HCT116 (cell line): ENCODE measurements around the gene PRSS56. TPM values are rescaled to one million over a fixed set of nuclear protein-coding genes. Genes with fewer than 3 reads are reported as not detected.

Experiments used
- ATAC-seq: fragments of 200-7000 bp; cut with Tn5 transposase; 2 replicates; pipeline ENCODE4 v1.9.1; 2020; ENCODE audit warnings: mild to moderate bottlenecking, moderate library complexity
- BruUV-seq: library from RNA; stranded (reverse); fragments of 400-500 nt; replicated peaks from 2 replicates; lab custom pipeline; 2021; lab: Mats Ljungman, UMichigan
- CTCF ChIA-PET: fragments of 300-600 bp; sonication (Branson Sonifier 250); formaldehyde crosslinking; loops from one replicate; lab custom pipeline; 2021; ENCODE audit warnings: antibody characterized with exemption; lab: Charles Lee
- POLR2A ChIA-PET: fragments of 300-600, 350-600 bp; sonication (Branson Sonifier 250); formaldehyde crosslinking; loops from one replicate; lab custom pipeline; 2021; ENCODE audit warnings: antibody characterized with exemption; lab: Charles Lee
- RAD21 ChIA-PET, 2 experiments: fragments of 300-600 bp; sonication (Branson Sonifier 250); formaldehyde crosslinking; loops; one replicate each; lab custom pipeline; 2023; ENCODE audit warnings: low total read pairs in 2 of 2; ENCODE audit not compliant: uncharacterized antibody in 2 of 2, unreplicated experiment in 2 of 2, low non-redundant PET in 1 of 2; lab: Charles Lee
- DNase-seq: peaks from one replicate; pipeline ENCODE4 v3.0.0-alpha.2; 2010; ENCODE audit warnings: low read depth, low spot score
- H2AFZ ChIP-seq: fragments of 200-600 bp; shearing (Covaris generic), sonication (generic); 2 replicates; pipeline ENCODE4 v1.6.1; 2017; ENCODE audit warnings: low read depth, mixed run types, mixed read lengths, antibody characterized with exemption, low read length; ENCODE audit not compliant: poor library complexity, severe bottlenecking
- H3K27ac ChIP-seq: 2 replicates; pipeline ENCODE4 v1.5.1; 2012; ENCODE audit warnings: low read depth, low read length
- H3K27me3 ChIP-seq: fragments of 200-600 bp; sonication (generic); 2 replicates; pipeline ENCODE4 v1.6.1; 2016; ENCODE audit warnings: mixed run types, low read length, mixed read lengths; ENCODE audit not compliant: insufficient read depth
- H3K36me3 ChIP-seq, 2 experiments: fragments of 200-500 bp in 1 of 2; fragments of 200-600 bp in 1 of 2; sonication (Bioruptor generic) in 1 of 2; sonication (generic) in 1 of 2; 2 replicates each; pipeline versions ENCODE4 v1.5.1 to v1.6.1; 2014 to 2016; ENCODE audit warnings: low read length in 2 of 2, inconsistent platforms in 1 of 2, mixed read lengths in 1 of 2, mixed run types in 1 of 2; ENCODE audit not compliant: insufficient read depth in 2 of 2, control insufficient read depth in 1 of 2
- H3K4me1 ChIP-seq, 2 experiments: fragments of 200-600 bp in 1 of 2; sonication (generic) in 1 of 2; 2 replicates each; pipeline versions ENCODE4 v1.5.1 to v1.6.1; 2012 to 2017; ENCODE audit warnings: low read length in 2 of 2, inconsistent platforms in 1 of 2, mild to moderate bottlenecking in 1 of 2, mixed read lengths in 1 of 2, mixed run types in 1 of 2, moderate library complexity in 1 of 2; ENCODE audit not compliant: insufficient read depth in 2 of 2, control insufficient read depth in 1 of 2
- H3K4me2 ChIP-seq: fragments of 200-600 bp; sonication (generic); 2 replicates; pipeline ENCODE4 v1.6.1; 2017; ENCODE audit warnings: mixed run types, low read length, mixed read lengths
- H3K4me3 ChIP-seq, 2 experiments: fragments of 200-600 bp in 1 of 2; sonication (generic) in 1 of 2; replicated peaks in 1 of 2; 2 replicates each; pipeline ENCODE4 v1.5.1; 2011 to 2016; ENCODE audit warnings: low read length in 2 of 2, control low read depth in 1 of 2, low read depth in 1 of 2, mild to moderate bottlenecking in 1 of 2, mixed read lengths in 1 of 2, mixed run types in 1 of 2
- H3K79me2 ChIP-seq: fragments of 200-600 bp; sonication (generic); 2 replicates; pipeline ENCODE4 v1.6.1; 2017; ENCODE audit warnings: mild to moderate bottlenecking, mixed run types, low read length, moderate library complexity, mixed read lengths; ENCODE audit not compliant: insufficient read depth
- H3K9ac ChIP-seq: fragments of 200-600 bp; sonication (generic); 2 replicates; pipeline ENCODE4 v1.6.1; 2016; ENCODE audit warnings: low read length, mixed read lengths
- H3K9me2 ChIP-seq: fragments of 200-600 bp; sonication (generic), shearing (Covaris generic); 2 replicates; pipeline ENCODE4 v1.6.1; 2017; ENCODE audit warnings: mixed run types, mild to moderate bottlenecking, moderate library complexity; ENCODE audit not compliant: insufficient read depth
- H3K9me3 ChIP-seq, 2 experiments: fragments of 200-500 bp in 1 of 2; fragments of 200-600 bp in 1 of 2; sonication (Bioruptor generic) in 1 of 2; sonication (generic) in 1 of 2; 2 replicates each; pipeline ENCODE4 v1.6.1; 2014 to 2017; ENCODE audit warnings: low read length in 2 of 2, mixed read lengths in 2 of 2, inconsistent platforms in 1 of 2, low read depth in 1 of 2, mild to moderate bottlenecking in 1 of 2, mixed run types in 1 of 2, moderate library complexity in 1 of 2; ENCODE audit not compliant: control insufficient read depth in 1 of 2, insufficient read depth in 1 of 2
- H4K20me1 ChIP-seq: fragments of 200-600 bp; sonication (generic), shearing (Covaris generic); 2 replicates; pipeline ENCODE4 v1.6.1; 2017; ENCODE audit warnings: mixed run types, mild to moderate bottlenecking, moderate library complexity; ENCODE audit not compliant: insufficient read depth
- CBX3 ChIP-seq: IDR thresholded peaks from 2 replicates; pipeline ENCODE4 v1.6.1; 2012; ENCODE audit warnings: low read depth
- CEBPB ChIP-seq: IDR thresholded peaks from 2 replicates; pipeline ENCODE4 v1.6.1; 2012; ENCODE audit warnings: low read depth
- EGR1 ChIP-seq: IDR thresholded peaks from 2 replicates; pipeline ENCODE4 v1.6.1; 2012; ENCODE audit warnings: low read depth
- ELF1 ChIP-seq: IDR thresholded peaks from 2 replicates; pipeline ENCODE4 v1.6.1; 2012; ENCODE audit warnings: low read depth, borderline replicate concordance
- JUND ChIP-seq: IDR thresholded peaks from 2 replicates; pipeline ENCODE4 v1.6.1; 2012
- POLR2AphosphoS5 ChIP-seq: IDR thresholded peaks from 2 replicates; pipeline ENCODE4 v1.6.1; 2011; ENCODE audit warnings: mild to moderate bottlenecking, low read depth, low read length, moderate library complexity
- RAD21 ChIP-seq: IDR thresholded peaks from 2 replicates; pipeline ENCODE4 v1.6.1; 2012; ENCODE audit warnings: low read depth, mild to moderate bottlenecking
- SP1 ChIP-seq: IDR thresholded peaks from 2 replicates; pipeline ENCODE4 v1.6.1; 2012; ENCODE audit warnings: low read depth
- TCF7L2 ChIP-seq: IDR thresholded peaks from 2 replicates; pipeline ENCODE4 v1.7.0; 2011; ENCODE audit warnings: borderline replicate concordance, inconsistent platforms; ENCODE audit not compliant: insufficient read depth, insufficient read length; ENCODE audit errors: extremely low read depth
- intact Hi-C: fragments of 100-400 bp; cut with micrococcal nuclease; formaldehyde crosslinking; loops from 2 replicates; pipeline ENCODE4 v1.10.0; 2022
- total RNA-seq: library from RNA; stranded (reverse); gene quantifications from one replicate; pipeline ENCODE4 v1.2.1, GENCODE V29; 2021; ENCODE audit not compliant: unreplicated experiment
- TF ChIP-seq, protein P1 (sequence below): IDR thresholded peaks from 2 replicates; pipeline ENCODE4 v1.6.1; 2012
- TF ChIP-seq, protein P2 (sequence below), 3 experiments: fragments of 200-600 bp in 1 of 3; sonication (generic) in 1 of 3; IDR thresholded peaks in 2 of 3; conservative IDR thresholded peaks in 1 of 3; 2 replicates each; pipeline ENCODE4 v1.5.1; 2012 to 2017; ENCODE audit warnings: low read depth in 2 of 3, low read length in 2 of 3, antibody characterized with exemption in 1 of 3, borderline replicate concordance in 1 of 3, control low read depth in 1 of 3, mild to moderate bottlenecking in 1 of 3, mixed read lengths in 1 of 3, mixed run types in 1 of 3, moderate library complexity in 1 of 3; ENCODE audit not compliant: insufficient read depth in 1 of 3

Gene PRSS56
- total RNA-seq, 1 experiment from 2014 or later, result not detected

DNA sequence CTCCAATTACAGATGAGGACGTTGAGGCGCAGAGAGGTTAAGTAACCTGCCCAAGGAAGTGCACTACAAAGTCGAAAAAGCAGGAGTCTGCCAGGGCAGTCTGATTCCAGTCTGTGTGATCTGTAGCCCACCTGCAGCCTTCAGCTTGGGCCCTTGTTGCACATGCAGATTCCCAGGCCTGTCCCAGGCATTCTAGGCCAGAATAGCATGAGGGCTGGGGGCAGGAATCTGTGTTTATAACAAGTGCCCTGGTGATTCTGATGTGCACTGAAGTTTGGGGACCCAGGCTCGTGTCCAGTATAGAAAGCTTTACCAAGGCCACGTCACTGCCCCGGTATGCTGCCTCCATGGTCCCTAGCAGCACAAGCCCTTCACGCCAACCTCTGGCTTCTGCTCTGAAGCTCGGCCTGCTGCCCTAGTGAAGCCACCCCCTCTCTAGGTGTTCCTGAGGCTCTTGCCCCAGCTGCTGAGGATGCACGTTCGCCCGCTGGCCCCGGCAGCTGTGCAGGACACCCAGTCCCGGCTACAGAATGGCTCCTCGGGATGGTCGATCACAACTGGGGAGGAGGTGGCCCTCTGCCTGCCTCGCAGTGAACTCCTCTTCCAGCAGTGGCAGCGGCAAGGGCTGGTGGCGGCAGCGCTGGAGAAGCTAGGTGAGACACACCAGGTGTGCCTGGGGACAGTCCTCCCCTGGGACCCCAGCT, 23.9 kb downstream of the PRSS56 start:
- H3K9ac ChIP-seq, result no peak overlapping the region
- H3K9me2 ChIP-seq, result no peaks in the 10 kb centered on the region
- DNase-seq, result no peak
- no peaks in the 10 kb centered on the region; a peak in 1 of 4 replicates for H3K9me3 ChIP-seq
- no TSS peak for BruUV-seq
- no peak for ATAC-seq
- H3K79me2 ChIP-seq, result peaks cover 18% of the 10 kb centered on the region
- POLR2A ChIA-PET, result no interaction called here
- intact Hi-C loops, result no loop called here
- H3K4me1 ChIP-seq, result 0 out of 4 replicates have a peak, but pooled peaks cover 0 to 3% of the 10 kb centered on the region in 2 experiments
- no peak overlapping the region for H3K4me2 ChIP-seq
- CTCF ChIA-PET, result no interaction called here
- no peak overlapping the region for H3K27ac ChIP-seq
- H4K20me1 ChIP-seq, result no peaks in the 10 kb centered on the region
- no peak for TF ChIP-seq POLR2AphosphoS5
- TF ChIP-seq, all 23 proteins: peak for 0
- RAD21 ChIA-PET, result no interaction called here
- Histone ChIP-seq H3K36me3 (peaks cover 2 to 12% of the 10 kb centered on the region in 2 experiments; a peak in 2 of 4 replicates), H3K4me3 (no peak overlapping the region), H3K27me3 (no peaks in the 10 kb centered on the region), H2AFZ (no peak overlapping the region)

DNA sequence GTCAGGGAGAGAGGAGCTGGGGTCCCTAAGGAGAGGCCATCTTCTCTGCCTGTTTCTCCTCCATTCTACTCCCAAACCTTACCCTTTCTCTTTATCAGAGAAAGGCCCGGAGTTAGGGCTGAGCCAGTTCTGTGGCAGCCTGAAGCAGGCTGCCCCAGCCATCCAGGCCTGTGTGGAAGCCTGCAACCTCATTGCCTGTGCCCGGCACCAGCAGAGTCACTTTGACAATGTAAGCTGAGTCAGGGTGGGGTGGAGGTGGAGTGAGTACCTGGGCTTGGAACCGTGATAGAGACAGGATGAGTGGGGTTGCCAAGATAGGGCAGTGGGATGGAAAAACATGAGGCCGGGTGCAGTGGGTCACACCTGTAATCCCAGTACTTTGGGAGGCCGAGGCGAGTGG, 24.5 kb downstream of the PRSS56 start:
- Histone ChIP-seq H3K9ac (no peak overlapping the region), H4K20me1 (no peaks in the 10 kb centered on the region), H3K9me2 (no peaks in the 10 kb centered on the region), H3K4me1 (peaks cover 0 to 5% of the 10 kb centered on the region in 2 experiments; a peak in 2 of 4 replicates), H3K27ac (no peak overlapping the region), H3K79me2 (peaks cover 23% of the 10 kb centered on the region), H2AFZ (no peak overlapping the region), H3K36me3 (peaks cover 2 to 12% of the 10 kb centered on the region in 2 experiments; a peak in 2 of 4 replicates), H3K27me3 (no peaks in the 10 kb centered on the region), H3K4me3 (no peak overlapping the region), H3K4me2 (no peak overlapping the region), H3K9me3 (no peaks in the 10 kb centered on the region; a peak in 1 of 4 replicates)
- ATAC-seq (no peak), DNase-seq (no peak)
- ChIA-PET RAD21 (no interaction called here), CTCF (no interaction called here), POLR2A (no interaction called here)
- TF ChIP-seq SP1, result no peak
- TF ChIP-seq EGR1, result no peak
- no peak for TF ChIP-seq POLR2AphosphoS5
- TF ChIP-seq CEBPB, result no peak
- no peak for TF ChIP-seq ELF1
- no peak for TF ChIP-seq TCF7L2
- TF ChIP-seq, protein P1, sequence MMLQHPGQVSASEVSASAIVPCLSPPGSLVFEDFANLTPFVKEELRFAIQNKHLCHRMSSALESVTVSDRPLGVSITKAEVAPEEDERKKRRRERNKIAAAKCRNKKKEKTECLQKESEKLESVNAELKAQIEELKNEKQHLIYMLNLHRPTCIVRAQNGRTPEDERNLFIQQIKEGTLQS, result no peak
- TF ChIP-seq CBX3, result no peak
- TF ChIP-seq, protein P2, sequence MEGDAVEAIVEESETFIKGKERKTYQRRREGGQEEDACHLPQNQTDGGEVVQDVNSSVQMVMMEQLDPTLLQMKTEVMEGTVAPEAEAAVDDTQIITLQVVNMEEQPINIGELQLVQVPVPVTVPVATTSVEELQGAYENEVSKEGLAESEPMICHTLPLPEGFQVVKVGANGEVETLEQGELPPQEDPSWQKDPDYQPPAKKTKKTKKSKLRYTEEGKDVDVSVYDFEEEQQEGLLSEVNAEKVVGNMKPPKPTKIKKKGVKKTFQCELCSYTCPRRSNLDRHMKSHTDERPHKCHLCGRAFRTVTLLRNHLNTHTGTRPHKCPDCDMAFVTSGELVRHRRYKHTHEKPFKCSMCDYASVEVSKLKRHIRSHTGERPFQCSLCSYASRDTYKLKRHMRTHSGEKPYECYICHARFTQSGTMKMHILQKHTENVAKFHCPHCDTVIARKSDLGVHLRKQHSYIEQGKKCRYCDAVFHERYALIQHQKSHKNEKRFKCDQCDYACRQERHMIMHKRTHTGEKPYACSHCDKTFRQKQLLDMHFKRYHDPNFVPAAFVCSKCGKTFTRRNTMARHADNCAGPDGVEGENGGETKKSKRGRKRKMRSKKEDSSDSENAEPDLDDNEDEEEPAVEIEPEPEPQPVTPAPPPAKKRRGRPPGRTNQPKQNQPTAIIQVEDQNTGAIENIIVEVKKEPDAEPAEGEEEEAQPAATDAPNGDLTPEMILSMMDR (IDR thresholded peaks at IDR 0.05 in 2 of 3, conservative IDR thresholded peaks at IDR 0.05 in 1 of 3; ENCODE audit: borderline replicate concordance in 1 of 3, insufficient read depth in 1 of 3, low read depth in 2 of 3, low read length in 2 of 3), result no peak
- TF ChIP-seq RAD21, result no peak
- TF ChIP-seq JUND, result no peak
- no TSS peak for BruUV-seq
- intact Hi-C loops, result no loop called here
